GM19025 (cell line): ENCODE results near the gene LRMDA.
A peak's percentile ranks its signal among the peaks of the same experiment; 100 is the strongest.

Experiments
- ATAC-seq: cut with Tn5 transposase; IDR thresholded peaks from one replicate; pipeline ENCODE4 v1.9.1; 2021; ENCODE audit warnings: mild to moderate bottlenecking, low read depth, moderate library complexity; ENCODE audit not compliant: unreplicated experiment

LRMDA gene

GRCh38 chr10:76025124-76025477 lies 593.7 kb downstream of the LRMDA start:
- no peak for ATAC-seq

GRCh38 chr10:76026176-76026771 lies 594.9 kb downstream of the LRMDA start:
- no peak for ATAC-seq

DNA sequence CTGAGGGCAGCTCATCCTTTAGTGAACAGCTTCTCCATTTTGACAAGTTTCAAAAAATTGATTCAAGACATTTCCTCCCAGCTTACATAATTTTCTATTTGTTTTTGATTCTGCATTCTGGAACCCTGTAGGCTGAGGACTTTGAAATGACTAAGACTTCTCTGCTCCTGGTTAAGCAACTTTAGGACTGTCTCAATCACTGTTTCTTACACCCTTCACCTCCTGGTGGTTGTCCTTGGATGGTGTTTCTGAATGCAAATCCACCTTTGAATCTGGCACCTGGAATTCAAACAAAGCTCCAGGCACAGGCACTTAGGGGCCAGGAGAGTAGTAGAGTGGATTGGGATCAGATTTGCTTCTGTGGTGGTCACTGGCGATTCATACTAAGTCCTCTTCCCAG lies 595.5 kb downstream of the LRMDA start:
- no peak for ATAC-seq

DNA sequence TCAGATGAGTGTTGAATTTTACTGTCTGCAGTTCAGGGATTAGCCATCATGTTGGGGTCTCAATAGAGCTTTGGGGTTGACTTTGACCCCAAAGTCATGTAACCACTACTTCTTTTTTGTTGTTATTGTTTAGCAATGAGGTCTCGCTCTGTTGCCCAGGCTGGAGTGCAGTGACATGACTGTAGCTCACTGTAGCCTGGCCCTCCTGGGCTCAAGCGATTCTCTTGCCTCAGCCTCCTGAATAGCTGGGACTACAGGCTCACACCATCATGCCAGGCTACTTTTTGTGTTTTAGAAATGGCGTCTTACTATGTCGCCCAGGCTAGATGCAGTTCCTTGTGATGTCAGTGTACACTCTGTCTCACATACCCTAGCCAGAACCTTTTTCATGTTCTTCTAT lies 598.4 kb downstream of the LRMDA start:
- ATAC-seq, result no peak

DNA sequence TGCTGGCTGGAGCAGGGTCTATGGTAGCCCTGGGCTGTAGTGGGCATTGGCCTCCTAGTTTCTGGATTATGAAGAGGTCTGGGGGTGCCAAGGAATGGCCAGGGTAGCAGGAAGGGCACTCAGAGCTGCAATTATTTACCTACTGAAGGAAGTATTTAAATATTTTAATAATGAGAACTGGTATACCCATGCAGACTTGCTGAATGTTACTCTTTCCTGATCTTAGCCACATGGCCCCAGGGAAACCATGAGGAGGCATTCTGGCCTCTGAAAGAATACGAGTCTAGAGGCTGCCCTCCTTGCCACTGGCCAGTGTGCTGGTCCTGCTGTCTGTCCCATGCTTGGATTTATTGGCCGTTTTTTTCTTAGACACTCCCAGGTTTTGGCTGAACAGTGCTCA lies 599.7 kb downstream of the LRMDA start:
- no peak for ATAC-seq

GRCh38 chr10:76031769-76032699 lies 600.6 kb downstream of the LRMDA start:
- no peak for ATAC-seq

DNA sequence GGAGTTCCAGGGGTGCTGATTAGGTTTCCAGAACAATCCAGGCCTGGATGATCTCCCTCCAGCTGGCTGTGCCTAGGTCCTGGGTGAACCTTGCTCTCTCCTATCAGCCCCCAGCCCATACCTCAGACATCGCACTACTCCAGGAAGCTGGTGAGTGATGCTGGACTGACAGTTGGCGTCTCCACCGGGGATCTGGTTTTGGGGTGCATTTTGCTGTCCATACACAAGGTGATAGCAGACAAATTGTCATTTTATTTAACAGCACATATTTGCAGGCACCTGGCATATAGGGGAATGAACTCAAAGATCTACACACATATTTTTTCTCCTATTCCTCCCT lies 601.2 kb downstream of the LRMDA start:
- no peak for ATAC-seq

DNA sequence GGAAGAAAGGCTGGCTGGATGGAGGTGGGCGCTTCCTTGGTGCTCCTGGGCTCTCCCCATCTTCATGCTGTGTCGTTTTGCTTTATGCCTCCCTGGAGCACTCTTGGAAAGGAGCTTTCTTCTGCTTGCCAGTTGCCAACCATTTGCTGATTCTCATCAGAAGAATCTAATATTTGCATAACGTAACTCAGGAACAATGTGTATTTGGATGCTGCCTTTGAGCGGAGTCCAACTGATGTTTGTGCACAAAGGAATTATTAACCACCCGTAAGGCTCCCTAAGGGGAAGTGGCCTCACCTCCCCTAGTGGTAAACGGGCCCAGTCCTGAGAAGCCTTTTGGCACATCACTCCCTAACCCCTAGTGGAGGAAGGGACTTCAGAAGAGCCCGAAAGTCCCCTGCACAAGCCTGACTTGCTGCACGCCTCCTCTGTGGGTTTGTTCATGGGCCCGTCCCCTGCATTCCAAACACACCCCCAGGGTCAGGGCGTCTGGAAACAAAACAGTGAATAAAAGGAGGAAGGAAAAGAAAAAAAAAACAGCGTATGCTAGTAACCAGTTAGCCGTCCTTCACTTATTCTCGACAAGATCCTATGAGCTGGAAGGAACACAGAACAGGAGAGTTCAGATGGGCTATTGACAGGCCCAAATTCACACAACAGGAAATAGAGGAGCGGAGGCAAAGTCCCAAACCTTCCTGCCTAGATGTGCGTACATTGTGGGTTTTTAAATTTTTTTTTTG lies 602.2 kb downstream of the LRMDA start:
- ATAC-seq, result peak; percentile 69

- ATAC-seq, result no peak
These were observed 603.2 kb downstream of the LRMDA start for GRCh38 chr10:76034353-76035205.

GRCh38 chr10:76035206-76036110 lies 604.0 kb downstream of the LRMDA start:
- ATAC-seq, result no peak

- ATAC-seq, result no peak
These were observed 604.9 kb downstream of the LRMDA start for GRCh38 chr10:76036111-76036940.

- ATAC-seq, result no peak
These were observed 605.5 kb downstream of the LRMDA start for GRCh38 chr10:76036962-76037361.

- no peak for ATAC-seq
These were observed 606.2 kb downstream of the LRMDA start for GRCh38 chr10:76037531-76038155.

DNA sequence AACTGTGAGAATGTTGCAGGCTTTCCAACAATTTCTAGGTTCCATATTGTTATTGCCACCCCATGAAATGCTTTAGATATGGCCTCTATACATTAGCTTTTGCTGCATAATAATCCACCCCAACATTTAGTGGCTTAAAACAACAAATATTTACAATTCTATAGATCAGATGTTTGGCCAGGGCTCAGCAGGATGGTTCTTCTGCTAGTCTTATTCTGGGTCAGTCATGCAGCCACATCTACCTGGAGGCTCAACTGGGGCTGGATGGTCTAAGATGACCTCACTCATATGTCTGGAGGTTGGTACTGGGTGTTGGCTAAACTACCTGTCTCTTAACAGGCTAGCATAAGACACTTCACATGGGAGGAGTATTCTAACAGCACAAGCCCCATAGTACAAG lies 607.3 kb downstream of the LRMDA start:
- ATAC-seq, result no peak

GRCh38 chr10:76040107-76040829 lies 608.8 kb downstream of the LRMDA start:
- no peak for ATAC-seq

- no peak for ATAC-seq
These were observed 609.4 kb downstream of the LRMDA start for GRCh38 chr10:76040830-76041220.

DNA sequence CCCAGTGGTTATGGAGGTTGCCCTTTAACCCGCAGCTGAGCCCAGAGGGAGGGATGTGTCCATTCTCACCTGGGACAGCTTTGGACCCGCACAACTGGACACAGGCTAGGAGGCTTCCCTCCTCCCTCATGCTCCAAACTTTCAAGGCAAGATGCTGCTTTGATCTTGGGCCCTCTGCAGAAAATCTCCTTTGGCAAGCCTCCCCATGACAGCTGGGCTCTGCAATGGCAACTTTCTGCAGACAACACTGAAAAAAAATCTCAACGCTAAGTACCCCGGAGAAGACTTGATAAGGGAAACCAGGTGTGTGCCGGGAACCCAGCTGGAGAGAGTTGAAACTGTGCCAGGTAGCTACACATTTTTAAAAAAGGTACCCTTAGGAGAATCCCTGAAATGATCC lies 610.1 kb downstream of the LRMDA start:
- no peak for ATAC-seq

DNA sequence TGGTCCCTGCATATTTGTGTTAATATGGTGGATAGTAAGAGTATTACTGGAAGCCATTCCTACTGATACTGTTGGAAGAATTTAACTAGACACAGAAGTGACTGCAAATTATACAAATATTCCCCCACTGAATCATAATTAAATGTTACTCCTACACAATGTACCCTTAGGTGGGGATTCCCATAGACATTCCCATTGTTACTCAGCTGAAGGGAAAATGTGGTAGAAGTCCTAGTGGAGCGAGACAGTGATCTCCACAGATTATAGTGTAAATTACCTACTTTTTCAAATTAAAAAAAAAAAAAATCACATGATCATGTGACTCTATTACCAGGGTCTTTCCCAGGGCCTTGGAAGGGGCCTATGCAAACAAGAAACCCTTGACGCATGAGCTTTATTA lies 611.8 kb downstream of the LRMDA start:
- ATAC-seq, result no peak
